Left renal pelvis (tissue), 4 donors: ENCODE measurements around the gene CCDC149. TPM values are rescaled to one million over a fixed set of nuclear protein-coding genes. Genes with fewer than 3 reads are reported as not detected.

ENCODE experiments used
- DNase-seq, 4 donors: peaks; one replicate each; pipeline ENCODE4 v3.0.0-alpha.2; 2013; ENCODE audit warnings: low read depth in 4 of 4, low spot score in 3 of 4
- polyA plus RNA-seq, 4 donors: library from polyadenylated mRNA; unstranded; fragments of 120-200 nt; gene quantifications; one replicate each; pipeline ENCODE4 v1.2.1, GENCODE V29; 2013; ENCODE audit not compliant: insufficient read length in 4 of 4

Gene CCDC149
- polyA plus RNA-seq, 4 donors, result 12.9 to 21.6 (median 19.4) TPM

- DNase-seq, result no peak
Observed at GRCh38 chr4:24781999-24782745, 130.7 kb downstream of the CCDC149 start.

GRCh38 chr4:24780936-24781495 lies 131.8 kb downstream of the CCDC149 start:
- no peak for DNase-seq

GRCh38 chr4:24778464-24779225 lies 134.2 kb downstream of the CCDC149 start:
- no peak for DNase-seq

GRCh38 chr4:24777536-24778463 lies 135.0 kb downstream of the CCDC149 start:
- DNase-seq, result no peak

- no peak for DNase-seq
Observed at GRCh38 chr4:24775750-24776149, 137.1 kb downstream of the CCDC149 start.

GRCh38 chr4:24775032-24775605 lies 137.7 kb downstream of the CCDC149 start:
- DNase-seq, result no peak

GRCh38 chr4:24774452-24774851 lies 138.4 kb downstream of the CCDC149 start:
- no peak for DNase-seq

- DNase-seq, result no peak
Observed at GRCh38 chr4:24772952-24773351, 139.9 kb downstream of the CCDC149 start.

GRCh38 chr4:24772061-24772705 lies 140.7 kb downstream of the CCDC149 start:
- no peak for DNase-seq

- DNase-seq, result no peak
Observed at GRCh38 chr4:24771241-24771640, 141.6 kb downstream of the CCDC149 start.

GRCh38 chr4:24770667-24771066 lies 142.2 kb downstream of the CCDC149 start:
- DNase-seq, result no peak

- DNase-seq, result no peak
Observed at GRCh38 chr4:24770032-24770584, 142.7 kb downstream of the CCDC149 start.

GRCh38 chr4:24769571-24769970 lies 143.3 kb downstream of the CCDC149 start:
- DNase-seq, result no peak

GRCh38 chr4:24768604-24769003 lies 144.2 kb downstream of the CCDC149 start:
- DNase-seq, result no peak

GRCh38 chr4:24768006-24768405 lies 144.8 kb downstream of the CCDC149 start:
- DNase-seq, result no peak

GRCh38 chr4:24765376-24765988 lies 147.4 kb downstream of the CCDC149 start:
- no peak for DNase-seq

GRCh38 chr4:24764345-24764744 lies 148.5 kb downstream of the CCDC149 start:
- no peak for DNase-seq

- no peak for DNase-seq
Observed at GRCh38 chr4:24763631-24764297, 149.1 kb downstream of the CCDC149 start.
